ENCODE results near the gene EFL1. TPM values are rescaled to one million over a fixed set of nuclear protein-coding genes. Genes with fewer than 3 reads are reported as not detected.
"Not testable (repeated sequence)": the region's sequence is repeated elsewhere in the genome, so short reads cannot be mapped to it uniquely, and the experiment has no call there.

EFL1 gene
- total RNA-seq, 3 donors from 2014 or later: 28.7 to 42.9 (median 33.1) TPM

DNA sequence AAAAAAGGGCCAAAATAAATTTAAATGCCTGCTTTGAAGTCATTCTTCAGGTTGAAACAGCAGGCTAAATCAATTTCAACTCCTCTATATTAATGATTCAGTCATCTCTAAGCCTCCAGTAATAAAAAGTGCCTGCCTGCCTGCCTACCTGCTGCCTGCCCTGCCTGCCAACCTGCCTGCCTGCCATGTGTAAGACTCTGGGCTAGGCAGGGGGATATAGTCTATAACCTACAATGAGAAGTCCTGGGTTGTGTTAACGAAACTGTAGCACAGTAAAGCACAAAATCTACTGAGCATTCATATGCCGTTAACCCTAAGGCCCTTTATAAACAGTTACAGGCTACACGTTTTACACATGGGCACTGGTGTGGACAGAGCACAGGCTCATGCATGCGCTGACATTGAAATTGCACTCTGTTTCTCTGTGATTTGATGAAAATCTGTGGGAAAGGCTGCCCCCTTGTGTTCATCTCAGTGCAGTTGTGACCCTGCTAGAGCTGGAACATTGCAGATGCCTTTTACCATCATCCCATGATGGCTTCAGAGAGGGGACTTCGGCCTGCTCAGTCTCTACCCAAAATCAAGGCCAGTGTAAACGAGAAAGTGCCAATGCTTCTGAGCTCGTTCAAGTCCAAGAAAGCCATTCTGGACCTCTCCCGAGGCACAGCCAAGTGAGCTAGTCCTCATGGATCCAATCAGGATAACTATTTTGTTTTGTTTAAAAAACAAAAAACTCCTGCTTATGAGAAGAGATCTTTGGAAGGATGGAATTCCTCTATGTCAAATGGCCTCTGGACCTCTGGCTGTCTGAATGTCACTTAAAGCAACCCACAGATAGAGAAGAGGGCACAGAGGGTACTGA lies 64.6 kb downstream of the EFL1 start:
- Histone ChIP-seq H3K9me3 (no peaks in the 10 kb centered on the region), H3K4me1 (ENCODE audit: low read depth) (no peaks in the 10 kb centered on the region), H3K4me3 (no peak overlapping the region), H3K36me3 (ENCODE audit: low read depth) (no peaks in the 10 kb centered on the region)
- ATAC-seq (peak; percentile 85), DNase-seq (peak in 2 of 3 donors; percentile 31 to 84)
- intact Hi-C loops (cut with DNase I, micrococcal nuclease): no loop called here
- TF ChIP-seq, protein P1, sequence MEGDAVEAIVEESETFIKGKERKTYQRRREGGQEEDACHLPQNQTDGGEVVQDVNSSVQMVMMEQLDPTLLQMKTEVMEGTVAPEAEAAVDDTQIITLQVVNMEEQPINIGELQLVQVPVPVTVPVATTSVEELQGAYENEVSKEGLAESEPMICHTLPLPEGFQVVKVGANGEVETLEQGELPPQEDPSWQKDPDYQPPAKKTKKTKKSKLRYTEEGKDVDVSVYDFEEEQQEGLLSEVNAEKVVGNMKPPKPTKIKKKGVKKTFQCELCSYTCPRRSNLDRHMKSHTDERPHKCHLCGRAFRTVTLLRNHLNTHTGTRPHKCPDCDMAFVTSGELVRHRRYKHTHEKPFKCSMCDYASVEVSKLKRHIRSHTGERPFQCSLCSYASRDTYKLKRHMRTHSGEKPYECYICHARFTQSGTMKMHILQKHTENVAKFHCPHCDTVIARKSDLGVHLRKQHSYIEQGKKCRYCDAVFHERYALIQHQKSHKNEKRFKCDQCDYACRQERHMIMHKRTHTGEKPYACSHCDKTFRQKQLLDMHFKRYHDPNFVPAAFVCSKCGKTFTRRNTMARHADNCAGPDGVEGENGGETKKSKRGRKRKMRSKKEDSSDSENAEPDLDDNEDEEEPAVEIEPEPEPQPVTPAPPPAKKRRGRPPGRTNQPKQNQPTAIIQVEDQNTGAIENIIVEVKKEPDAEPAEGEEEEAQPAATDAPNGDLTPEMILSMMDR (IDR thresholded peaks at IDR 0.05): peak; percentile 67

DNA sequence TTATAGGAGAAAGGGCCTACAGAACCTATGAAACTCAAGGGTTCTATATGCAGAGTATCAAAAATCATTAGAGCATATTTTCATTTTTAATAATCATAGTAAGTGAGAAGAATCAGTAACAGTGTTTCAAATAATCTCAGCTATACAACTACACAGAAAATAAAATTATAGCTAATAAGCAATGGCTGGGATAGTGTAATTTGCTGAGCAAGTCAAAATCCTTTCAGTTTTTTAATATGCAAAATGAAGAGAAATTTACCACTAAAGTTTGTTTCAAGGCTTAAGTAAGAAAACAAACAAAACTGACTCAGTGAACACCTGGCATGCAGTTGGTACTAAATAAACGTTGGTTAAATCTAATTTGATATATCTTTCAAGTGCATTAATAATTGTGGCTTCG lies 66.2 kb downstream of the EFL1 start:
- TF ChIP-seq, protein P1 (IDR thresholded peaks at IDR 0.05): no peak
- no peaks in the 10 kb centered on the region for H3K9me3 ChIP-seq
- intact Hi-C loops (cut with DNase I, micrococcal nuclease): no loop called here
- H3K36me3 ChIP-seq (ENCODE audit: low read depth): no peaks in the 10 kb centered on the region
- H3K4me3 ChIP-seq: no peak overlapping the region
- no peaks in the 10 kb centered on the region for H3K4me1 ChIP-seq (ENCODE audit: low read depth)
- ATAC-seq (no peak), DNase-seq (no peak)

DNA sequence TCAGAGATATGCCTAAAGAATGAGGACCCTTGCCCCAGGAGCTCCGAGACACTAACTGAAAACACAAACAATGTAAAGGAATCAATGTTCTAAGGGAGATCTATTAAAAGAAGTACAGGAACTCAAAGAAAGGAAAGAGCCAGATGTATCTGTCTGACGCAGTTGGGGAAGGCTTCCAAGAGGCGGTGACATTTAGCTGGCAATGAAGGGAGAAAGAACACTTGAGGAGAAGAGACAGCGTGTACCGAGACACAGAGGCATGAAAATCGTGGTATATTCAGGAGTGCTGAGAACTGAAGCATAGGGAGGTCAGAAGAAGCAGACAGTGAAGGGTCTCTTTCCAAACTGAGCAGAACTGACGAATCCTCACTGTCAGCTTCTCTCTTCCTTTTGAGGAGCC lies 66.7 kb downstream of the EFL1 start:
- H3K4me1 ChIP-seq (ENCODE audit: low read depth); ATAC-seq; H3K9me3 ChIP-seq; intact Hi-C loops (cut with DNase I, micrococcal nuclease); H3K36me3 ChIP-seq (ENCODE audit: low read depth); DNase-seq; H3K4me3 ChIP-seq: not testable (repeated sequence)

DNA sequence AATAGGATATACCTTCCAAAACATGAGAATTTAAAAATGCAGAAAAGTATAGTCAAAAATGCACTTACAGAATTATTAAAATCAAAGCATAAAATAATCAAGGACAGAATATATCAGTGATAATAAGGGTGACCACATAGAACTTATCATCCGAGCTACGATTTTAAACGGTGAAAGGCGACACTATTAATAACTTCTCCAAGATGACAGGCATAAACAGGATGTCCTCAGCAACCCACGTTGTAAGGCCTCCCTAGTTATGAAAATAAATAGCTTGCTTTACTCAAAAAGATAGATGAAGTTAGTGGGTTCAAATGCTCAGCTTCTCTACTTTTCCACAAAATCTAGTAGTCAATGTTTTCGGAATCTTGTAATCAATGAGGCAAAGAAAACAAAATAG lies 68.0 kb downstream of the EFL1 start:
- intact Hi-C loops (cut with DNase I, micrococcal nuclease); H3K36me3 ChIP-seq (ENCODE audit: low read depth); H3K9me3 ChIP-seq; DNase-seq; H3K4me3 ChIP-seq; H3K4me1 ChIP-seq (ENCODE audit: low read depth); ATAC-seq: not testable (repeated sequence)

DNA sequence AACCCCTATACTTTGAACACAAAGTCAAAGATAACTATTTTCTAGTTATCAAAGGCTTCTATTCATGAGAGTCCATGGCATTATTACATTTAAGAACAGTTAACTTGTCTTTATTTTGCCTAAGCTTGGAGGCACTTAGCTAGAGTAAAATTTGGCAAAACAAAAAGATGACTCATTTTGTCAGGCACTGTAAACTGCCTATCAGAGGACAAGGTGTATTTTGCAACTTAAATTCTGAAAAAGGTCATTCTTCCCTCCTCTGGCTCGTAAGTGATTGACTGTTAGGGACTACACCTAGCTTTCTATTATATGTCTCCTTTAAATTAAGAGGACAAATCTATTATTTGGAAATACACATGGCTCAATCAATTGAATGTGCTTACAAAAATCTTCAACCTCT lies 69.1 kb downstream of the EFL1 start:
- H3K9me3 ChIP-seq; intact Hi-C loops (cut with DNase I, micrococcal nuclease); H3K4me1 ChIP-seq (ENCODE audit: low read depth); ATAC-seq; H3K36me3 ChIP-seq (ENCODE audit: low read depth); H3K4me3 ChIP-seq; DNase-seq: not testable (repeated sequence)

DNA sequence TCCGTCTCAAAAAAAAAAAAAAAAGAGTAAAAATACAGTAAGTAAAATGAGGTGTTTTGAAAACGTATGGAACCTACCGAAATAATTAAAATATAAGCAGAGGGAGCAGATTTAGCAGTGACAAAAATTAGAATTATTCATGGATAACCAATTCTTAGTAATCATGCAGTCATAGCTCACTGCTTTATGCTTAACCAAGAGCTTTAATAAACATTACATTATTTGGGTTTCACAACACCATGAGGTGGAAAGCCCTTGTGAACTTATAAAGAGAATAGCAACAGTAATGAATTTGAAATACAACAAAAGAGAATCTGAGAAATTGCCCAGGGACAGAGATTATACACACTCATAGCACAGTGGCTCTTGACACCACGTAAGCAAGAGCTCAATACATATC lies 70.1 kb downstream of the EFL1 start:
- H3K4me3 ChIP-seq; intact Hi-C loops (cut with DNase I, micrococcal nuclease); ATAC-seq; H3K9me3 ChIP-seq; DNase-seq; H3K4me1 ChIP-seq (ENCODE audit: low read depth); H3K36me3 ChIP-seq (ENCODE audit: low read depth): not testable (repeated sequence)

DNA sequence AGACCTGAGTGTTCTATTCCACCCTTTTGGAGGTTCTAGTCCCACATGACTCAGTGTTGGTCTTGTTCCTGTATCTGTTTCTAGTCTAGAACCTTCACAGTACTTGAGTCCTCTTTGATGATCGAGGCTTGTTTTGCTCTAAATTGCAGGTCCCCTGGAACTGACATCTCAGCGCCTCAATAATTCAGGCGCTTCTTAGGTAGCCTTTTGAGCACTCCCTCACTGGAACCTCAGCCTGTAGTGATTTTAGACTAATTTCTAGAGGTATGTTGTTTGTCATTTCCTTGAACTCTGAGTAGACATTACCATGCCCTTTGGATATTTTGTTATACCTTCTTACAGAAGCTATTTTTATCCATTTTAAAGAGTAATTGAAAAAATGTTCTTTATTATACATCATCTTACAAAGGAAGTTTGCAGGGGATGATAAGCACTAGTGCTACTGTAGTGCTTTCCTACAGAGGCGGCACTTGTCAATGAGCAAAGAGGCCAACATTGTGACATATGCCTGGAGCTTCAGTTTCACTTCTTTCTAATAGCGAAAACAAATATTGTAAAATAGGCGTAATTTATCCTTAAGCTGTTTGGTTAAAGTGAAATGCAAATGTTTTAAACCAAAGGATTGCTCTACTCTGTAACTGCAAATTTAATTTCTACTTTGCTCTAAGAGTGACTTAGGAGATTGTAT lies 75.7 kb downstream of the EFL1 start:
- Histone ChIP-seq H3K4me1 (ENCODE audit: low read depth) (no peaks in the 10 kb centered on the region), H3K36me3 (ENCODE audit: low read depth) (no peaks in the 10 kb centered on the region), H3K9me3 (no peaks in the 10 kb centered on the region), H3K4me3 (no peak overlapping the region)
- ATAC-seq (no peak), DNase-seq (no peak)
- TF ChIP-seq, protein P1 (IDR thresholded peaks at IDR 0.05): no peak
- intact Hi-C loops (cut with DNase I, micrococcal nuclease): no loop called here

Data from mucosa of descending colon (tissue), 3 donors.